ENCODE data around the gene PDGFD. TPM values are rescaled to one million over a fixed set of nuclear protein-coding genes. Genes with fewer than 3 reads are reported as not detected.
A peak's percentile ranks its signal among the peaks of the same experiment; 100 is the strongest.

Gene PDGFD
- total RNA-seq, 6 experiments from 2014 or later: 0.37 to 0.69 (median 0.42) TPM

GRCh38 chr11:103890654-103891053 is 273.3 kb downstream of the PDGFD start:
- H3K4me1 Mint-ChIP-seq (ENCODE audit: low read depth): peaks cover 65% of the 10 kb centered on the region
- H3K27me3 Mint-ChIP-seq (ENCODE audit: insufficient read depth): no peaks in the 10 kb centered on the region; the same call in 1 of the 2 replicates
- no peak for TF ChIP-seq CTCF (IDR thresholded peaks at IDR 0.05)
- H3K4me3 Mint-ChIP-seq: no peak overlapping the region
- H3K36me3 Mint-ChIP-seq (ENCODE audit: low read depth): peaks cover 5% of the 10 kb centered on the region; the same call in 1 of the 2 replicates
- H3K27ac Mint-ChIP-seq: no peak overlapping the region
- peaks cover 4% of the 10 kb centered on the region; the same call in 1 of the 2 replicates for H3K9me3 Mint-ChIP-seq
- no peak for DNase-seq

- H3K4me3 Mint-ChIP-seq: no peak overlapping the region
- no peak overlapping the region for H3K27ac Mint-ChIP-seq
- H3K9me3 Mint-ChIP-seq: peaks cover 4% of the 10 kb centered on the region; the same call in 1 of the 2 replicates
- peak; percentile 25 for DNase-seq
- TF ChIP-seq CTCF (IDR thresholded peaks at IDR 0.05): no peak
- H3K36me3 Mint-ChIP-seq (ENCODE audit: low read depth): peaks cover 5% of the 10 kb centered on the region; the same call in 1 of the 2 replicates
- no peaks in the 10 kb centered on the region; the same call in 1 of the 2 replicates for H3K27me3 Mint-ChIP-seq (ENCODE audit: insufficient read depth)
- H3K4me1 Mint-ChIP-seq (ENCODE audit: low read depth): peaks cover 57% of the 10 kb centered on the region
These were observed 274.3 kb downstream of the PDGFD start for GRCh38 chr11:103889679-103890078.

GRCh38 chr11:103888541-103888951 is 275.4 kb downstream of the PDGFD start:
- TF ChIP-seq CTCF (IDR thresholded peaks at IDR 0.05): no peak
- Mint-ChIP-seq H3K27ac (no peak overlapping the region), H3K9me3 (peaks cover 4% of the 10 kb centered on the region; the same call in 1 of the 2 replicates), H3K4me1 (ENCODE audit: low read depth) (peaks cover 46% of the 10 kb centered on the region), H3K27me3 (ENCODE audit: insufficient read depth) (no peaks in the 10 kb centered on the region; the same call in 1 of the 2 replicates), H3K36me3 (ENCODE audit: low read depth) (peaks cover 5% of the 10 kb centered on the region; the same call in 1 of the 2 replicates), H3K4me3 (no peak overlapping the region)
- DNase-seq: peak; percentile 51

- peaks cover 31% of the 10 kb centered on the region for H3K4me1 Mint-ChIP-seq (ENCODE audit: low read depth)
- H3K9me3 Mint-ChIP-seq: peaks cover 4% of the 10 kb centered on the region; the same call in 1 of the 2 replicates
- H3K36me3 Mint-ChIP-seq (ENCODE audit: low read depth): peaks cover 5% of the 10 kb centered on the region; the same call in 1 of the 2 replicates
- H3K27ac Mint-ChIP-seq: no peak overlapping the region
- H3K27me3 Mint-ChIP-seq (ENCODE audit: insufficient read depth): no peaks in the 10 kb centered on the region; the same call in 1 of the 2 replicates
- TF ChIP-seq CTCF (IDR thresholded peaks at IDR 0.05): no peak
- DNase-seq: no peak
- no peak overlapping the region for H3K4me3 Mint-ChIP-seq
These were observed 276.8 kb downstream of the PDGFD start for GRCh38 chr11:103887001-103887658.

GRCh38 chr11:103883856-103884255 is 280.1 kb downstream of the PDGFD start:
- no peak for DNase-seq

More at GRCh38 chr11:103883856-103884255, 280.1 kb downstream of the PDGFD start:
- Mint-ChIP-seq H3K27me3 (ENCODE audit: insufficient read depth) (no peaks in the 10 kb centered on the region), H3K36me3 (ENCODE audit: low read depth) (no peaks in the 10 kb centered on the region), H3K4me1 (ENCODE audit: low read depth) (peaks cover 11% of the 10 kb centered on the region), H3K9me3 (no peaks in the 10 kb centered on the region), H3K27ac (no peak overlapping the region), H3K4me3 (no peak overlapping the region)
- TF ChIP-seq CTCF (IDR thresholded peaks at IDR 0.05): no peak

Measured in HFFc6 (cell line).